CD14-positive monocyte (primary cell): Measurements from ENCODE around the gene BEGAIN. TPM values are rescaled to one million over a fixed set of nuclear protein-coding genes. Genes with fewer than 3 reads are reported as not detected.

Experiments used
- DNase-seq, 3 donors: peaks; one replicate each; pipeline ENCODE4 v3.0.0-alpha.2; 2011 to 2022
- H2AFZ ChIP-seq: 2 replicates; pipeline ENCODE4 v1.6.0; 2012; ENCODE audit warnings: mild to moderate bottlenecking, low read depth, low read length, inconsistent platforms; ENCODE audit not compliant: insufficient read depth, poor library complexity, severe bottlenecking
- H3K27ac ChIP-seq, 2 donors: 1 replicate in 1 of 2; 2 replicates in 1 of 2; pipeline ENCODE4 v1.5.1; 2012 to 2013; ENCODE audit warnings: low read length in 2 of 2, control low read depth in 1 of 2, inconsistent platforms in 1 of 2, low read depth in 1 of 2, mild to moderate bottlenecking in 1 of 2
- H3K27me3 ChIP-seq, 2 donors: one replicate each; pipeline versions ENCODE4 v1.6.0 to v1.6.1; 2011 to 2013; ENCODE audit warnings: low read length in 2 of 2; ENCODE audit not compliant: control insufficient read depth in 2 of 2, insufficient read depth in 2 of 2
- H3K36me3 ChIP-seq, 2 donors: replicated peaks in 1 of 2; 1 replicate in 1 of 2; 2 replicates in 1 of 2; pipeline versions ENCODE4 v1.5.1 to v1.6.1; 2012 to 2013; ENCODE audit warnings: low read length in 2 of 2, control low read depth in 1 of 2, inconsistent platforms in 1 of 2, mild to moderate bottlenecking in 1 of 2; ENCODE audit not compliant: insufficient read depth in 2 of 2, control insufficient read depth in 1 of 2
- H3K4me1 ChIP-seq, 2 donors: 1 replicate in 1 of 2; 2 replicates in 1 of 2; pipeline versions ENCODE4 v1.5.1 to v1.6.1; 2012 to 2013; ENCODE audit warnings: low read length in 2 of 2, control low read depth in 1 of 2, inconsistent platforms in 1 of 2, mild to moderate bottlenecking in 1 of 2, moderate library complexity in 1 of 2; ENCODE audit not compliant: insufficient read depth in 2 of 2, control insufficient read depth in 1 of 2
- H3K4me2 ChIP-seq: replicated peaks from 2 replicates; pipeline ENCODE3; 2012; ENCODE audit warnings: low read length, moderate library complexity, mild to moderate bottlenecking; ENCODE audit not compliant: poor library complexity, severe bottlenecking; ENCODE audit errors: extremely low read depth
- H3K4me3 ChIP-seq, 3 experiments: fragments of 200-600 bp in 1 of 3; sonication (generic) in 1 of 3; replicated peaks in 1 of 3; 1 replicate in 2 of 3; 2 replicates in 1 of 3; pipeline ENCODE4 v1.5.1; 2011 to 2013; ENCODE audit warnings: low read length in 3 of 3, mild to moderate bottlenecking in 3 of 3, control low read depth in 2 of 3, low read depth in 2 of 3, inconsistent platforms in 1 of 3, moderate library complexity in 1 of 3
- H3K79me2 ChIP-seq: 2 replicates; pipeline ENCODE4 v1.6.0; 2012; ENCODE audit warnings: mild to moderate bottlenecking, control low read depth, inconsistent platforms, low read length, moderate library complexity; ENCODE audit not compliant: insufficient read depth
- H3K9ac ChIP-seq: 2 replicates; pipeline ENCODE4 v1.6.0; 2017; ENCODE audit warnings: low read length, mild to moderate bottlenecking; ENCODE audit not compliant: insufficient read depth, poor library complexity, severe bottlenecking
- H3K9me3 ChIP-seq, 2 donors: replicated peaks in 1 of 2; 1 replicate in 1 of 2; 2 replicates in 1 of 2; pipeline versions ENCODE4 v1.5.1 to v1.6.1; 2012 to 2013; ENCODE audit warnings: low read length in 2 of 2, control low read depth in 1 of 2; ENCODE audit not compliant: control insufficient read depth in 1 of 2, insufficient read depth in 1 of 2
- H4K20me1 ChIP-seq: 2 replicates; pipeline ENCODE4 v1.6.0; 2012; ENCODE audit warnings: mild to moderate bottlenecking, low read length, control low read depth, moderate library complexity; ENCODE audit not compliant: insufficient read depth
- H3K27ac Mint-ChIP-seq, 7 donors: one replicate each; pipeline ENCODE4 v1.8.0; 2020; ENCODE audit warnings: mild to moderate bottlenecking in 7 of 7, mixed read lengths in 7 of 7, moderate library complexity in 6 of 7, inconsistent platforms in 2 of 7
- H3K27me3 Mint-ChIP-seq, 3 donors: one replicate each; pipeline ENCODE4 v1.8.0; 2021 to 2022; ENCODE audit warnings: low read depth in 3 of 3, mild to moderate bottlenecking in 3 of 3, mixed read lengths in 3 of 3, moderate library complexity in 3 of 3, inconsistent platforms in 1 of 3
- H3K36me3 Mint-ChIP-seq, 2 donors: one replicate each; pipeline ENCODE4 v1.8.0; 2020; ENCODE audit warnings: mixed read lengths in 2 of 2, inconsistent platforms in 1 of 2, mild to moderate bottlenecking in 1 of 2
- H3K4me1 Mint-ChIP-seq: one replicate; pipeline ENCODE4 v1.8.0; 2020; ENCODE audit warnings: mild to moderate bottlenecking, mixed read lengths
- H3K4me3 Mint-ChIP-seq, 2 donors: one replicate each; pipeline ENCODE4 v1.8.0; 2020; ENCODE audit warnings: mild to moderate bottlenecking in 2 of 2, mixed read lengths in 2 of 2, moderate library complexity in 1 of 2
- H3K9me3 Mint-ChIP-seq, 7 donors: one replicate each; pipeline ENCODE4 v1.8.0; 2020 to 2022; ENCODE audit warnings: mixed read lengths in 7 of 7, mild to moderate bottlenecking in 6 of 7, moderate library complexity in 6 of 7, inconsistent platforms in 2 of 7
- CTCF ChIP-seq: fragments of 200-600 bp; IDR thresholded peaks from one replicate; pipeline ENCODE4 v1.8.0; 2022; ENCODE audit warnings: antibody characterized with exemption, mild to moderate bottlenecking
- WGBS: methylation state at CpG from one replicate; pipeline ENCODE4 v1.1.5; 2013; ENCODE audit warnings: missing lambda C conversion rate; ENCODE audit not compliant: insufficient coverage; 5-methylcytosine and 5-hydroxymethylcytosine counted together
- intact Hi-C, 2 donors: fragments of 100-400 bp; cut with micrococcal nuclease; formaldehyde crosslinking; loops; one replicate each; pipeline versions ENCODE4 v1.15.0 to v1.15.1; 2023
- polyA plus RNA-seq, 3 donors: library from polyadenylated mRNA; depleted of rRNA in 1 of 3; unstranded in 2 of 3; stranded (reverse) in 1 of 3; fragments of 300-500 nt in 2 of 3; fragments of >200 nt in 1 of 3; fragmentation: Illumina TruSeq in 2 of 3; gene quantifications; 1 replicate in 2 of 3; 2 replicates in 1 of 3; pipeline ENCODE4 v1.2.3, GENCODE V29; 2012 to 2021

The BEGAIN gene
- polyA plus RNA-seq, 3 donors: 0.25 to 0.45 TPM; not detected in 1

- Histone ChIP-seq H3K27ac (no peak overlapping the region), H3K36me3 (no peaks in the 10 kb centered on the region), H3K9me3 (no peaks in the 10 kb centered on the region), H4K20me1 (no peaks in the 10 kb centered on the region), H3K27me3 (no peaks in the 10 kb centered on the region), H3K4me3 (no peak overlapping the region), H2AFZ (no peak overlapping the region), H3K4me2 (no peak overlapping the region), H3K9ac (no peak overlapping the region), H3K79me2 (no peaks in the 10 kb centered on the region), H3K4me1 (peaks cover 4 to 15% of the 10 kb centered on the region in 2 donors)
- H3K36me3 Mint-ChIP-seq: no peaks in the 10 kb centered on the region
- intact Hi-C loops: no loop called here
- H3K27ac Mint-ChIP-seq: no peak overlapping the region
- WGBS: 90% methylated on average over 10 of the region's 10 CpGs
- peaks cover 7 to 17% (median 13%) of the 10 kb centered on the region in 3 donors for H3K27me3 Mint-ChIP-seq
- no peak for DNase-seq
- no peak for TF ChIP-seq CTCF
- H3K4me1 Mint-ChIP-seq: peaks cover 4% of the 10 kb centered on the region
- peaks cover 0 to 6% (median 2%) of the 10 kb centered on the region in 7 donors for H3K9me3 Mint-ChIP-seq
- no peak overlapping the region for H3K4me3 Mint-ChIP-seq
These were observed 20.4 kb upstream of the BEGAIN start for GRCh38 chr14:100607611-100607956.

GRCh38 chr14:100606687-100607610 lies 19.7 kb upstream of the BEGAIN start:
- Histone ChIP-seq H3K4me2 (no peak overlapping the region), H3K9me3 (peaks cover 0 to 5% of the 10 kb centered on the region in 2 donors), H3K27ac (no peak overlapping the region), H3K4me3 (no peak overlapping the region), H3K79me2 (no peaks in the 10 kb centered on the region), H3K9ac (no peak overlapping the region), H3K4me1 (peaks cover 5 to 18% of the 10 kb centered on the region in 2 donors), H3K27me3 (no peaks in the 10 kb centered on the region), H2AFZ (no peak overlapping the region), H3K36me3 (no peaks in the 10 kb centered on the region), H4K20me1 (no peaks in the 10 kb centered on the region)
- Mint-ChIP-seq H3K36me3 (peaks cover 0 to 1% of the 10 kb centered on the region in 2 donors), H3K27ac (no peak overlapping the region), H3K4me1 (peaks cover 6% of the 10 kb centered on the region), H3K4me3 (no peak overlapping the region), H3K27me3 (peaks cover 7 to 17% (median 13%) of the 10 kb centered on the region in 3 donors), H3K9me3 (peaks cover 1 to 8% (median 3%) of the 10 kb centered on the region in 7 donors)
- DNase-seq: no peak
- WGBS: 91% methylated on average over 10 of the region's 15 CpGs
- intact Hi-C loops: no loop called here
- no peak for TF ChIP-seq CTCF
